HepG2 (cell line): Measurements from ENCODE around the gene ZMYND19. TPM values are rescaled to one million over a fixed set of nuclear protein-coding genes. Genes with fewer than 3 reads are reported as not detected.
"Not testable (repeated sequence)": the region's sequence is repeated elsewhere in the genome, so short reads cannot be mapped to it uniquely, and the experiment has no call there.

Experiments used
- ATAC-seq: fragments of 200-7000 bp; cut with Tn5 transposase; 3 replicates; pipeline ENCODE4 v1.9.1; 2020; ENCODE audit warnings: mild to moderate bottlenecking, moderate library complexity
- BruUV-seq: library from RNA; stranded (reverse); fragments of 400-500 nt; replicated peaks from 2 replicates; lab custom pipeline; 2021; lab: Mats Ljungman, UMichigan
- CTCF ChIA-PET: fragments of 300-600 bp; formaldehyde crosslinking; extraction: SDS; loops from one replicate; lab custom pipeline; 2021; ENCODE audit warnings: low total read pairs, inconsistent platforms, low intra/inter-chr PET ratio; lab: Yijun Ruan, JAX
- POLR2A ChIA-PET: fragments of 350-600 bp; sonication (Branson Sonifier 250); formaldehyde crosslinking; loops from one replicate; lab custom pipeline; 2020; ENCODE audit warnings: antibody characterized with exemption, inconsistent platforms; lab: Yijun Ruan, JAX
- DNase-seq: peaks from one replicate; pipeline ENCODE4 v3.0.0-alpha.2; 2015; ENCODE audit warnings: low spot score
- FAIRE-seq: peaks from 3 replicates; lab custom pipeline; 2011; peaks lifted over from hg19 to GRCh38; lab: Jason Lieb, UNC
- H2AFZ ChIP-seq: one replicate; pipeline ENCODE4 v1.6.1; 2011; ENCODE audit warnings: low read length, inconsistent platforms
- H3K27ac ChIP-seq: fragments of 300-600 bp; 3 replicates; pipeline ENCODE4 v1.8.0; 2011; ENCODE audit warnings: mixed run types, mild to moderate bottlenecking, mixed read lengths, low read length, inconsistent platforms; ENCODE audit not compliant: insufficient read depth; ENCODE audit errors: extremely low read length
- H3K27me3 ChIP-seq, 2 experiments: fragments of 200-600 bp in 1 of 2; 2 replicates in 1 of 2; 3 replicates in 1 of 2; pipeline versions ENCODE4 v1.6.0 to v1.8.0; 2011; ENCODE audit warnings: low read length in 2 of 2, mild to moderate bottlenecking in 2 of 2, moderate library complexity in 2 of 2, inconsistent platforms in 1 of 2; ENCODE audit not compliant: insufficient read depth in 2 of 2, control insufficient read depth in 1 of 2
- H3K36me3 ChIP-seq, 2 experiments: fragments of 200-600 bp in 1 of 2; replicated peaks in 1 of 2; 2 replicates in 1 of 2; 3 replicates in 1 of 2; pipeline versions ENCODE4 v1.5.1 to v1.8.0; 2011; ENCODE audit warnings: low read length in 2 of 2, inconsistent platforms in 1 of 2; ENCODE audit not compliant: insufficient read depth in 2 of 2, control insufficient read depth in 1 of 2
- H3K4me1 ChIP-seq: 2 replicates; pipeline ENCODE4 v1.5.1; 2012; ENCODE audit warnings: low read length, inconsistent platforms; ENCODE audit not compliant: insufficient read depth
- H3K4me2 ChIP-seq: 2 replicates; pipeline ENCODE4 v1.6.0; 2011; ENCODE audit warnings: low read depth, low read length, inconsistent platforms
- H3K4me3 ChIP-seq, 3 experiments: fragments of 200-600 bp in 1 of 3; sonication (generic), shearing (Covaris generic) in 1 of 3; replicated peaks in 1 of 3; 2 replicates each; pipeline ENCODE4 v1.5.1; 2011 to 2016; ENCODE audit warnings: low read length in 3 of 3, inconsistent platforms in 2 of 3, low read depth in 2 of 3, mild to moderate bottlenecking in 2 of 3, control low read depth in 1 of 3, mixed read lengths in 1 of 3; ENCODE audit not compliant: insufficient read depth in 1 of 3
- H3K79me2 ChIP-seq: one replicate; pipeline ENCODE4 v1.6.1; 2011; ENCODE audit warnings: low read length, inconsistent platforms; ENCODE audit not compliant: insufficient read depth
- H3K9ac ChIP-seq: 2 replicates; pipeline ENCODE4 v1.6.0; 2011; ENCODE audit warnings: mild to moderate bottlenecking, low read depth, low read length, inconsistent platforms; ENCODE audit not compliant: insufficient read depth
- H3K9me3 ChIP-seq: 2 replicates; pipeline ENCODE4 v1.5.1; 2012; ENCODE audit warnings: mild to moderate bottlenecking, low read length
- H4K20me1 ChIP-seq: 2 replicates; pipeline ENCODE4 v1.6.0; 2011; ENCODE audit warnings: inconsistent platforms, mild to moderate bottlenecking, low read length, moderate library complexity; ENCODE audit not compliant: insufficient read depth
- CREB1 ChIP-seq, 2 experiments: fragments of 450-650 bp in 1 of 2; IDR thresholded peaks; 2 replicates each; pipeline ENCODE4 v1.6.1; 2016 to 2017; ENCODE audit warnings: control low read depth in 1 of 2, mild to moderate bottlenecking in 1 of 2, missing compliant biosample characterization in 1 of 2, missing genetic modification characterization in 1 of 2
- GTF3A ChIP-seq: sonication (generic); formaldehyde crosslinking; conservative IDR thresholded peaks from 2 replicates; pipeline ENCODE4 v1.4.0; 2020; ENCODE audit warnings: mild to moderate bottlenecking, missing genetic modification reagents
- LCORL ChIP-seq, 2 experiments: fragments of 450-650 bp in 1 of 2; sonication (generic) in 1 of 2; formaldehyde crosslinking in 1 of 2; IDR thresholded peaks; 2 replicates each; pipeline versions ENCODE4 v1.5.0 to v1.6.1; 2017 to 2020; ENCODE audit warnings: antibody characterized with exemption in 1 of 2, missing genetic modification reagents in 1 of 2
- PCBP2 ChIP-seq: fragments of 200-400 bp; formaldehyde crosslinking; optimal IDR thresholded peaks from 2 replicates; pipeline ENCODE3; 2018; ENCODE audit warnings: low read length, low read depth; ENCODE audit not compliant: poor library complexity, severe bottlenecking
- RXRB ChIP-seq: IDR thresholded peaks from 2 replicates; pipeline ENCODE4 v1.6.1; 2016; ENCODE audit warnings: borderline replicate concordance, missing genetic modification reagents, missing compliant biosample characterization
- SIN3A ChIP-seq: IDR thresholded peaks from 2 replicates; pipeline ENCODE4 v1.6.1; 2011; ENCODE audit warnings: low read depth, mild to moderate bottlenecking, control low read depth, low read length, borderline replicate concordance
- ZFP36L2 ChIP-seq: sonication (generic); formaldehyde crosslinking; IDR thresholded peaks from 2 replicates; pipeline ENCODE4 v1.4.0; 2020; ENCODE audit warnings: missing genetic modification reagents
- ZNF235 ChIP-seq: sonication (generic); formaldehyde crosslinking; IDR thresholded peaks from 2 replicates; pipeline ENCODE4 v1.8.1; 2023; ENCODE audit warnings: mild to moderate bottlenecking, missing genetic modification reagents, borderline replicate concordance
- ZNF260 ChIP-seq: sonication (generic); formaldehyde crosslinking; IDR thresholded peaks from 2 replicates; pipeline ENCODE4 v1.4.0; 2020; ENCODE audit warnings: missing genetic modification reagents, low read depth, mild to moderate bottlenecking, borderline replicate concordance
- WGBS: methylation state at CpG from one replicate; pipeline ENCODE4 v1.1.6; 2017; ENCODE audit warnings: low lambda C conversion rate; 5-methylcytosine and 5-hydroxymethylcytosine counted together
- in situ Hi-C: cut with HindIII; loops from 2 replicates; pipeline ENCODE4 v1.10.0; 2017; ENCODE audit warnings: low pct_unique_long_range_greater_than_20kb; ENCODE audit not compliant: extremely low pct_ligation_motif_present
- intact Hi-C: fragments of 100-400 bp; cut with micrococcal nuclease; formaldehyde crosslinking; loops from one replicate; pipeline ENCODE4 v1.10.0; 2022; ENCODE audit not compliant: unreplicated experiment
- polyA plus RNA-seq, 8 experiments: library from polyadenylated mRNA; depleted of rRNA in 3 of 8; stranded (reverse) in 7 of 8; unstranded in 1 of 8; fragments of >200 nt; fragmentation: Illumina TruSeq in 4 of 8; extraction: Trizol in 4 of 8; gene quantifications; 2 replicates each; pipeline versions ENCODE4 v1.2.1 to v1.2.3, GENCODE V29; 2011 to 2016; ENCODE audit warnings: low read depth in 4 of 8, missing spikeins in 1 of 8, mixed read lengths in 1 of 8; ENCODE audit not compliant: insufficient read depth in 1 of 8
- total RNA-seq, 5 experiments: library from RNA; depleted of rRNA; stranded (reverse); fragments of >200 nt; fragmentation: Illumina TruSeq; extraction: Trizol; gene quantifications; 2 replicates each; pipeline ENCODE4 v1.2.3, GENCODE V29; 2016; ENCODE audit warnings: low read depth in 1 of 5

The ZMYND19 gene
- total and polyA plus RNA-seq, 2 of the 13 experiments (the other 11 are each of a cell fraction or from before 2014, with no cell fraction given) = 21.3 to 38.7 TPM

GRCh38 chr9:137602661-137603060, 12.3 kb upstream of the ZMYND19 start:
- 2% methylated on average over 3 of the region's 3 CpGs for WGBS
- DNase-seq = no peak
- POLR2A ChIA-PET = no interaction called here

GRCh38 chr9:137598943-137599342, 8.6 kb upstream of the ZMYND19 start:
- Histone ChIP-seq H3K36me3 (no peaks in the 10 kb centered on the region), H3K4me3 (peak overlapping the region in 2 of 3 experiments; percentile 28 to 38; a peak in 3 of 6 replicates), H3K9me3 (no peaks in the 10 kb centered on the region), H3K9ac (peak overlapping the region; percentile 8; the same call in 1 of the 2 replicates), H3K79me2 (no peaks in the 10 kb centered on the region), H3K27ac (no peak overlapping the region), H3K4me1 (peaks cover 37% of the 10 kb centered on the region), H3K27me3 (peaks cover 0 to 12% of the 10 kb centered on the region in 2 experiments; a peak in 3 of 5 replicates), H3K4me2 (peak overlapping the region; percentile 65), H4K20me1 (no peaks in the 10 kb centered on the region), H2AFZ (peak overlapping the region; percentile 54)
- WGBS = 20% methylated on average over 7 of the region's 8 CpGs
- intact Hi-C loops (no loop called here), in situ Hi-C loops (no loop called here)
- peak; percentile 17 for ATAC-seq
- ChIA-PET CTCF (no interaction called here), POLR2A (interaction anchor here (1.3 kb wide), 1 partner anchor 9 kb away, joined by 3 read pairs; no protein-coding TSS in a partner anchor)
- BruUV-seq = no TSS peak
- TF ChIP-seq LCORL (IDR thresholded peaks at IDR 0.05) (no peak), LCORL (CRISPR knock-in tag; IDR thresholded peaks at IDR 0.05) (no peak), SIN3A (no peak), ZNF235 (CRISPR knock-in tag) (0 out of 2 replicates have a peak, but pooled peaks have one; percentile 30)
- no peak for FAIRE-seq
- DNase-seq = no peak

More at GRCh38 chr9:137602661-137603060, 12.3 kb upstream of the ZMYND19 start:
- Histone ChIP-seq H2AFZ (peak overlapping the region; percentile 31), H3K4me1 (peaks cover 48% of the 10 kb centered on the region), H3K27me3 (peaks cover 1 to 17% of the 10 kb centered on the region in 2 experiments; a peak in 4 of 5 replicates), H3K9me3 (no peaks in the 10 kb centered on the region), H3K9ac (peak overlapping the region; percentile 1; the same call in 1 of the 2 replicates), H3K4me3 (no peak overlapping the region), H3K4me2 (peak overlapping the region; percentile 47), H4K20me1 (no peaks in the 10 kb centered on the region; the same call in 1 of the 2 replicates), H3K27ac (no peak overlapping the region), H3K36me3 (no peaks in the 10 kb centered on the region), H3K79me2 (peaks cover 14% of the 10 kb centered on the region)
- FAIRE-seq (no peak), ATAC-seq (no peak)
- CTCF ChIA-PET = no interaction called here
- TF ChIP-seq RXRB (CRISPR knock-in tag) (no peak), GTF3A (CRISPR knock-in tag) (no peak), ZFP36L2 (CRISPR knock-in tag) (no peak), CREB1 (IDR thresholded peaks at IDR 0.05) (no peak), CREB1 (CRISPR knock-in tag; IDR thresholded peaks at IDR 0.05) (no peak), ZNF260 (CRISPR knock-in tag) (no peak), PCBP2 (no peak)
- intact Hi-C loops (no loop called here), in situ Hi-C loops (no loop called here)
- no TSS peak for BruUV-seq

- POLR2A ChIA-PET, H3K27me3 ChIP-seq, CTCF ChIA-PET, DNase-seq, H4K20me1 ChIP-seq, H3K9me3 ChIP-seq, H3K4me3 ChIP-seq, H3K36me3 ChIP-seq, H3K4me2 ChIP-seq, H3K9ac ChIP-seq, BruUV-seq, H3K27ac ChIP-seq, in situ Hi-C loops, H2AFZ ChIP-seq, intact Hi-C loops, FAIRE-seq, ATAC-seq, H3K79me2 ChIP-seq: not testable (repeated sequence)
- 51% methylated on average over 7 of the region's 7 CpGs for WGBS
- H3K4me1 ChIP-seq = peaks cover 40% of the 10 kb centered on the region
Observed at GRCh38 chr9:137596577-137596976, 6.3 kb upstream of the ZMYND19 start.
